Adrenal gland (tissue), 12 donors: Measurements from ENCODE around the gene DIP2C. TPM values are rescaled to one million over a fixed set of nuclear protein-coding genes. Genes with fewer than 3 reads are reported as not detected.
A peak's percentile ranks its signal among the peaks of the same experiment; 100 is the strongest.

Experiments used
- DNase-seq, 7 donors: peaks; one replicate each; pipeline ENCODE4 v3.0.0-alpha.2; 2019 to 2020
- H3K27ac ChIP-seq, 5 donors: fragments of 200-600 bp; sonication (generic) in 4 of 5; 1 replicate in 3 of 5; 2 replicates in 2 of 5; pipeline versions ENCODE4 v1.5.1 to v1.8.0; 2016 to 2020; ENCODE audit warnings: mild to moderate bottlenecking in 1 of 5
- H3K27me3 ChIP-seq: fragments of 200-600 bp; 2 replicates; pipeline ENCODE4 v1.8.0; 2021
- H3K36me3 ChIP-seq, 2 donors: fragments of 200-600 bp; replicated peaks in 1 of 2; 1 replicate in 1 of 2; 2 replicates in 1 of 2; pipeline versions ENCODE4 v1.5.1 to v1.8.0; 2018 to 2022
- H3K4me1 ChIP-seq, 2 donors: fragments of 200-600 bp; replicated peaks in 1 of 2; 1 replicate in 1 of 2; 2 replicates in 1 of 2; pipeline versions ENCODE4 v1.5.1 to v1.8.0; 2018 to 2021
- H3K4me3 ChIP-seq, 4 donors: fragments of 200-600 bp; sonication (generic) in 3 of 4; one replicate each; pipeline ENCODE4 v1.5.1; 2016 to 2018
- H3K9me3 ChIP-seq, 3 donors: fragments of 200-600 bp; sonication (generic) in 1 of 3; replicated peaks in 1 of 3; 1 replicate in 2 of 3; 2 replicates in 1 of 3; pipeline versions ENCODE4 v1.5.1 to v1.8.0; 2016 to 2021
- POLR2A ChIP-seq, 2 donors: fragments of 450-650 bp; IDR thresholded peaks; one replicate each; pipeline ENCODE4 v1.6.1; 2017; ENCODE audit warnings: antibody characterized with exemption in 2 of 2, mild to moderate bottlenecking in 2 of 2, moderate library complexity in 1 of 2
- WGBS, 4 donors: extraction: QIAGEN DNeasy Blood & Tissue Kit in 2 of 4; methylation state at CpG; one replicate each; pipeline versions ENCODE4 v1.1.5 to v1.1.7; 2013 to 2017; 5-methylcytosine and 5-hydroxymethylcytosine counted together
- intact Hi-C, 2 donors: fragments of 100-400 bp; cut with DNase I; formaldehyde crosslinking; loops; one replicate each; pipeline versions ENCODE4 v1.14.1 to v1.15.0; 2022 to 2023
- polyA plus RNA-seq, 3 donors: library from polyadenylated mRNA; stranded (reverse); fragments of 200-250 nt in 2 of 3; fragments of 350-450 nt in 1 of 3; fragmentation: Illumina TruSeq in 1 of 3; extraction: RNeasy Lipid Tissue Mini Kit (QIAGEN cat#74804) in 1 of 3; gene quantifications; one replicate each; pipeline ENCODE4 v1.2.3, GENCODE V29; 2013 to 2014
- total RNA-seq, 9 donors: library from RNA; depleted of rRNA in 4 of 9; stranded (reverse); fragments of >200 nt in 4 of 9; fragments of 120-200 nt in 1 of 9; fragmentation: NEBNext Ultra II Directional in 1 of 9; extraction: Animal tissue kit (Norgen Biotek cat#: 25700) in 1 of 9; gene quantifications; one replicate each; pipeline versions ENCODE4 v1.1.0 to v1.2.4, GENCODE V29; 2013 to 2023
- TF ChIP-seq, protein P1 (sequence below), 6 experiments: fragments of 450-650 bp in 4 of 6; fragments of 200-600 bp in 2 of 6; sonication (generic) in 1 of 6; IDR thresholded peaks; 1 replicate in 5 of 6; 2 replicates in 1 of 6; pipeline versions ENCODE4 v1.5.1 to v1.8.0; 2016 to 2021; ENCODE audit warnings: antibody characterized with exemption in 6 of 6, mild to moderate bottlenecking in 2 of 6, moderate library complexity in 1 of 6
- donor health status: healthy with polysubstance abuse.
- donor health status: Bipolar disorder and iron deficiency.
- donor health status: DM: yes; HTN: yes; CAD: no.
- donor health status: DM: no; HTN: no; CAD: no.
- donor health status: DM: no; HTN: no; CAD: no.
- donor health status: DM: yes; HTN: yes; CAD: no.

Gene DIP2C
- total and polyA plus RNA-seq, 12 donors = 4.8 to 23.9 (median 19.7) TPM

GRCh38 chr10:605632-606325 lies 83.7 kb downstream of the DIP2C start:
- 89 to 95% (median 92%) methylated on average over 21 to 25 of the region's 25 CpGs for WGBS, 4 donors
- Histone ChIP-seq H3K27me3 (no peaks in the 10 kb centered on the region), H3K4me1 (peaks cover 0 to 11% of the 10 kb centered on the region in 2 donors), H3K9me3 (no peaks in the 10 kb centered on the region), H3K36me3 (no peaks in the 10 kb centered on the region), H3K4me3 (no peak overlapping the region), H3K27ac (no peak overlapping the region)
- intact Hi-C loops = no loop called here
- no peak for TF ChIP-seq POLR2A (IDR thresholded peaks at IDR 0.05)
- TF ChIP-seq, protein P1, sequence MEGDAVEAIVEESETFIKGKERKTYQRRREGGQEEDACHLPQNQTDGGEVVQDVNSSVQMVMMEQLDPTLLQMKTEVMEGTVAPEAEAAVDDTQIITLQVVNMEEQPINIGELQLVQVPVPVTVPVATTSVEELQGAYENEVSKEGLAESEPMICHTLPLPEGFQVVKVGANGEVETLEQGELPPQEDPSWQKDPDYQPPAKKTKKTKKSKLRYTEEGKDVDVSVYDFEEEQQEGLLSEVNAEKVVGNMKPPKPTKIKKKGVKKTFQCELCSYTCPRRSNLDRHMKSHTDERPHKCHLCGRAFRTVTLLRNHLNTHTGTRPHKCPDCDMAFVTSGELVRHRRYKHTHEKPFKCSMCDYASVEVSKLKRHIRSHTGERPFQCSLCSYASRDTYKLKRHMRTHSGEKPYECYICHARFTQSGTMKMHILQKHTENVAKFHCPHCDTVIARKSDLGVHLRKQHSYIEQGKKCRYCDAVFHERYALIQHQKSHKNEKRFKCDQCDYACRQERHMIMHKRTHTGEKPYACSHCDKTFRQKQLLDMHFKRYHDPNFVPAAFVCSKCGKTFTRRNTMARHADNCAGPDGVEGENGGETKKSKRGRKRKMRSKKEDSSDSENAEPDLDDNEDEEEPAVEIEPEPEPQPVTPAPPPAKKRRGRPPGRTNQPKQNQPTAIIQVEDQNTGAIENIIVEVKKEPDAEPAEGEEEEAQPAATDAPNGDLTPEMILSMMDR (IDR thresholded peaks at IDR 0.05) = no peak
- peak in 1 of 7 donors; percentile 5 for DNase-seq

DNA sequence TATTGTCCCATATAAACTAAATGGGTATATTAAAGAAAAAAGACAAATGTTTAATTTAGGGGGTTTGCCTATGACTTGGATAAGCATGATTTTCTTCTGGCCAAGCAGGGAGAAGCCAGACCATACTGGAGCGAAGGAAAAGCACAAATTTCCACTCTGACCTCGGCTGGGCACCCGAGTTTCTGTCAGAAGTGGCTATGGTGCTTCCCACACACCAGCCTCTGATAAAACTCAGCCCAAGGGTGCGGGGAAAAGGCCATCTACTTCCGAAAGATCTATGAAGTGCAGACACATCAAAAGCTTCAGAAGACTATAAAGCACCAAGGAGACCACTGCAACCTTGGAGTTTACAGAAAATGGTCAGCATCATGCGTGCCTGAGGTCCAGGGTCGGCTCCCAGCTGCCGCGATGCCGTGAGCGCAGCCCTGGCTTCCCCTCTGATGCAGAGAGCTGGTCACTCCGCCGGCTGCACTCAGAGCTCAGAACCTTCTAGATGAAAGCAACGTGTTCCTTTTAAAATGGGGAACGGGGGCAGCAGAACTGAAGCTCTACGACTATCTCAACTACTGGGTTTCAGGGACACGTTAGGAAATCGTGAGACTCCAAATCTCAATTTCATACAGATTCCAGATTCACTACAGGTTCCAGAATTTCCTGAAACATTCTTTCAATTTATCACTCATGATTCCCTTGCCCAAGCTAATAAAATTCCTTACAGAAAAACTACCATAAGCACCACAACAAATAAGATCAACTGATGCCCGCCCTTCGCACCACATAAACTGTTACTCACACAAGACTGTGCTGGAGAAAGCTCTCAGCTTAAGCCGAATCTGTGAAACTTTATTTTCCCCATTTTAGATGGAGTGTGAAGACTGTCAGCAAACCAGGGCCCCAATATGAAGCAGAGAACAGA lies 84.5 kb downstream of the DIP2C start:
- Histone ChIP-seq H3K4me1 (peaks cover 0 to 12% of the 10 kb centered on the region in 2 donors), H3K36me3 (no peaks in the 10 kb centered on the region), H3K27ac (no peak overlapping the region), H3K27me3 (no peaks in the 10 kb centered on the region), H3K9me3 (no peaks in the 10 kb centered on the region), H3K4me3 (no peak overlapping the region)
- 80 to 91% (median 88%) methylated on average over 16 to 21 of the region's 21 CpGs for WGBS, 4 donors
- intact Hi-C loops = no loop called here
- TF ChIP-seq POLR2A (IDR thresholded peaks at IDR 0.05) = no peak
- no peak for DNase-seq

GRCh38 chr10:603745-604144 lies 85.7 kb downstream of the DIP2C start:
- peaks cover 0 to 12% of the 10 kb centered on the region in 2 donors for H3K4me1 ChIP-seq
- no peak for TF ChIP-seq POLR2A (IDR thresholded peaks at IDR 0.05)
- TF ChIP-seq, protein P1 (IDR thresholded peaks at IDR 0.05) = no peak
- H3K36me3 ChIP-seq = no peaks in the 10 kb centered on the region
- 82 to 91% (median 84%) methylated on average over 2 to 6 of the region's 6 CpGs for WGBS, 4 donors
- H3K4me3 ChIP-seq = no peak overlapping the region
- H3K27ac ChIP-seq = no peak overlapping the region
- no peaks in the 10 kb centered on the region for H3K27me3 ChIP-seq
- intact Hi-C loops = no loop called here
- H3K9me3 ChIP-seq = no peaks in the 10 kb centered on the region
- no peak for DNase-seq

- H3K4me3 ChIP-seq = no peak overlapping the region
- no peak overlapping the region for H3K27ac ChIP-seq
- peaks cover 0 to 12% of the 10 kb centered on the region in 2 donors for H3K4me1 ChIP-seq
- no peaks in the 10 kb centered on the region for H3K36me3 ChIP-seq
- intact Hi-C loops = no loop called here
- no peak for TF ChIP-seq POLR2A (IDR thresholded peaks at IDR 0.05)
- TF ChIP-seq, protein P1 (IDR thresholded peaks at IDR 0.05) = no peak
- WGBS, 4 donors = 91 to 100% (median 93%) methylated on average over 13 to 18 of the region's 18 CpGs
- DNase-seq = no peak
- H3K27me3 ChIP-seq = no peaks in the 10 kb centered on the region
- H3K9me3 ChIP-seq = no peaks in the 10 kb centered on the region
These were observed 87.0 kb downstream of the DIP2C start for GRCh38 chr10:602391-603005.
